Measurements from ENCODE around the gene SAMD10. TPM values are rescaled to one million over a fixed set of nuclear protein-coding genes. Genes with fewer than 3 reads are reported as not detected.
A peak's percentile ranks its signal among the peaks of the same experiment; 100 is the strongest.

The SAMD10 gene
- total RNA-seq, 1 experiment from 2014 or later = 5.7 TPM

- no peak overlapping the region for H3K4ac ChIP-seq (ENCODE audit: low read depth, low read length)
- H3K79me1 ChIP-seq (ENCODE audit: insufficient read depth, low read depth, low read length, poor library complexity, severe bottlenecking) = peaks cover 4% of the 10 kb centered on the region
- no peak overlapping the region for H3K23ac ChIP-seq (ENCODE audit: insufficient read length, low read depth, low read length)
- no peak for TF ChIP-seq CTCF (conservative IDR thresholded peaks at IDR 0.05)
- no peak overlapping the region for H4K5ac ChIP-seq (ENCODE audit: insufficient read length, low read depth, low read length)
- no peak overlapping the region for H3K4me3 Mint-ChIP-seq
- H3T11ph ChIP-seq (ENCODE audit: low read length) = no peak overlapping the region
- H3K9me3 Mint-ChIP-seq = peaks cover 4 to 5% of the 10 kb centered on the region in 2 experiments; a peak in 2 of 5 replicates
- H3K79me2 ChIP-seq (ENCODE audit: insufficient read depth, low read length) = no peaks in the 10 kb centered on the region
- H3K9ac ChIP-seq (ENCODE audit: extremely low read depth, insufficient read length, low read length) = no peak overlapping the region
- no CpG with 5 or more reads among the region's 7 CpGs for WGBS (ENCODE audit: extremely low coverage, insufficient read length, low lambda C conversion rate)
- no peak overlapping the region for H2BK12ac ChIP-seq (ENCODE audit: insufficient read length, low read depth, low read length)
- peaks cover 4 to 5% of the 10 kb centered on the region in 2 experiments; a peak in 2 of 4 replicates for H3K4me1 Mint-ChIP-seq
- peak overlapping the region in 2 of 3 experiments; percentile 66 to 84; a peak in 2 of 7 replicates for H3K27ac Mint-ChIP-seq
- no peak overlapping the region for H2AFZ ChIP-seq (ENCODE audit: low read length)
- no peaks in the 10 kb centered on the region for H3K27me3 ChIP-seq (ENCODE audit: insufficient read depth, low read length)
- no peaks in the 10 kb centered on the region for H3K4me1 ChIP-seq (ENCODE audit: insufficient read depth, low read length)
- H2BK15ac ChIP-seq (ENCODE audit: low read depth, low read length) = no peak overlapping the region
- no peak overlapping the region for H4K91ac ChIP-seq (ENCODE audit: insufficient read length, low read depth, low read length)
- H3K27me3 Mint-ChIP-seq (ENCODE audit: low read depth) = no peaks in the 10 kb centered on the region
- no peak overlapping the region for H3K56ac ChIP-seq (ENCODE audit: insufficient read length, low read depth, low read length)
- no peak overlapping the region for H4K8ac ChIP-seq (replicated peaks; ENCODE audit: insufficient read length, low read depth, low read length)
- H4K20me1 ChIP-seq (ENCODE audit: control insufficient read depth, insufficient read depth, insufficient read length) = no peaks in the 10 kb centered on the region
- H3K18ac ChIP-seq (ENCODE audit: insufficient read length, low read depth, low read length) = no peak overlapping the region
- DNase-seq = no peak
- H3K23me2 ChIP-seq (ENCODE audit: insufficient read length, low read depth, low read length, poor library complexity, severe bottlenecking) = no peaks in the 10 kb centered on the region
- peaks cover 32 to 82% (median 71%) of the 10 kb centered on the region in 3 experiments for H3K36me3 Mint-ChIP-seq (ENCODE audit: insufficient read depth in 1 of 3, low read depth in 3 of 3)
- no peak overlapping the region for H3K4me2 ChIP-seq (ENCODE audit: insufficient read depth, insufficient read length, low read length)
- H2BK20ac ChIP-seq (ENCODE audit: low read depth, low read length, poor library complexity, severe bottlenecking) = no peak overlapping the region
- H3K14ac ChIP-seq (ENCODE audit: insufficient read depth, low read length) = no peak overlapping the region
- no peak overlapping the region for H2BK5ac ChIP-seq (ENCODE audit: insufficient read length, low read length)
- H3K27ac ChIP-seq (ENCODE audit: insufficient read length, low read depth, low read length) = no peak overlapping the region
- no peak overlapping the region for H2AK5ac ChIP-seq (ENCODE audit: insufficient read length, low read length)
- no peak overlapping the region for H2BK120ac ChIP-seq (ENCODE audit: low read depth, low read length, poor library complexity, severe bottlenecking)
- no peaks in the 10 kb centered on the region for H3K9me3 ChIP-seq (ENCODE audit: control insufficient read depth, low read depth, low read length)
Measured at GRCh38 chr20:64003960-64004725, 24.7 kb upstream of the SAMD10 start.

All from H9 (cell line).